DND-41 (cell line): ENCODE measurements around the gene GPHN.
"Not testable (repeated sequence)": the region's sequence is repeated elsewhere in the genome, so short reads cannot be mapped to it uniquely, and the experiment has no call there.

ENCODE experiments used
- ATAC-seq: fragments of 200-7000 bp; cut with Tn5 transposase; 3 replicates; pipeline ENCODE4 v1.9.1; 2021; ENCODE audit warnings: low read depth; ENCODE audit not compliant: insufficient read depth
- DNase-seq: peaks from one replicate; pipeline ENCODE4 v3.0.0-alpha.2; 2020
- H2AFZ ChIP-seq: 2 replicates; pipeline ENCODE4 v1.6.0; 2012; ENCODE audit warnings: low read depth, low read length
- H3K27ac ChIP-seq: 2 replicates; pipeline ENCODE4 v1.5.1; 2012; ENCODE audit warnings: low read length, inconsistent platforms
- H3K27me3 ChIP-seq: fragments of 200-600 bp; sonication (generic); 2 replicates; pipeline ENCODE4 v1.6.0; 2012; ENCODE audit warnings: low read length, mild to moderate bottlenecking, inconsistent platforms; ENCODE audit not compliant: insufficient read depth, poor library complexity
- H3K36me3 ChIP-seq: 2 replicates; pipeline ENCODE4 v1.5.1; 2012; ENCODE audit warnings: low read length, inconsistent platforms; ENCODE audit not compliant: insufficient read depth
- H3K4me1 ChIP-seq: 2 replicates; pipeline ENCODE4 v1.5.1; 2012; ENCODE audit warnings: mild to moderate bottlenecking, low read length; ENCODE audit not compliant: insufficient read depth
- H3K4me2 ChIP-seq: 2 replicates; pipeline ENCODE4 v1.6.0; 2012; ENCODE audit warnings: mild to moderate bottlenecking, moderate library complexity, low read length, inconsistent platforms; ENCODE audit not compliant: insufficient read depth
- H3K4me3 ChIP-seq, 2 experiments: fragments of 200-600 bp in 1 of 2; shearing (Covaris generic) in 1 of 2; 2 replicates each; pipeline ENCODE4 v1.5.1; 2012 to 2016; ENCODE audit warnings: inconsistent platforms in 2 of 2, low read length in 2 of 2, mild to moderate bottlenecking in 2 of 2, low read depth in 1 of 2, moderate library complexity in 1 of 2
- H3K79me2 ChIP-seq: 2 replicates; pipeline ENCODE4 v1.6.0; 2012; ENCODE audit warnings: low read length, inconsistent platforms; ENCODE audit not compliant: insufficient read depth
- H3K9ac ChIP-seq: 2 replicates; pipeline ENCODE4 v1.6.0; 2012; ENCODE audit warnings: low read depth, mild to moderate bottlenecking, inconsistent platforms, low read length, moderate library complexity
- H3K9me3 ChIP-seq: 2 replicates; pipeline ENCODE4 v1.5.1; 2012; ENCODE audit warnings: low read length, moderate library complexity, mild to moderate bottlenecking, inconsistent platforms; ENCODE audit not compliant: insufficient read depth, severe bottlenecking
- H4K20me1 ChIP-seq: 2 replicates; pipeline ENCODE4 v1.6.0; 2012; ENCODE audit warnings: low read length; ENCODE audit not compliant: insufficient read depth
- CTCF ChIP-seq: IDR thresholded peaks from 2 replicates; pipeline ENCODE4 v1.5.1; 2012; ENCODE audit warnings: borderline replicate concordance, low read length, moderate library complexity, mild to moderate bottlenecking; ENCODE audit not compliant: poor library complexity, severe bottlenecking; ENCODE audit errors: extremely low read depth
- EZH2 ChIP-seq: IDR thresholded peaks from 3 replicates; pipeline ENCODE4 v1.6.1; 2012; ENCODE audit warnings: borderline replicate concordance, low read depth, mild to moderate bottlenecking, moderate library complexity, low read length, inconsistent platforms; ENCODE audit not compliant: severe bottlenecking

Gene GPHN

GRCh38 chr14:66541627-66542026 lies 33.7 kb downstream of the GPHN start:
- no peak overlapping the region for H2AFZ ChIP-seq
- H3K4me3 ChIP-seq: no peak overlapping the region
- H3K9ac ChIP-seq: no peak overlapping the region
- H3K4me2 ChIP-seq: no peak overlapping the region
- peaks cover 8% of the 10 kb centered on the region for H3K9me3 ChIP-seq
- no peaks in the 10 kb centered on the region for H3K27me3 ChIP-seq
- H3K36me3 ChIP-seq: no peaks in the 10 kb centered on the region
- H3K79me2 ChIP-seq: peaks cover 39% of the 10 kb centered on the region
- no peak for DNase-seq
- TF ChIP-seq CTCF (no peak), EZH2 (no peak)
- no peak overlapping the region for H3K27ac ChIP-seq
- peaks cover 20% of the 10 kb centered on the region for H3K4me1 ChIP-seq
- H4K20me1 ChIP-seq: peaks cover 19% of the 10 kb centered on the region; the same call in 1 of the 2 replicates
- no peak for ATAC-seq

GRCh38 chr14:66543996-66544395 lies 36.0 kb downstream of the GPHN start:
- ATAC-seq: no peak
- no peak overlapping the region for H3K9ac ChIP-seq
- no peak overlapping the region for H3K4me3 ChIP-seq
- H4K20me1 ChIP-seq: peaks cover 8% of the 10 kb centered on the region; the same call in 1 of the 2 replicates
- peaks cover 31% of the 10 kb centered on the region for H3K79me2 ChIP-seq
- no peaks in the 10 kb centered on the region for H3K36me3 ChIP-seq
- H3K27ac ChIP-seq: no peak overlapping the region
- no peaks in the 10 kb centered on the region for H3K27me3 ChIP-seq
- no peak overlapping the region for H2AFZ ChIP-seq
- H3K9me3 ChIP-seq: peaks cover 8% of the 10 kb centered on the region
- DNase-seq: no peak
- H3K4me2 ChIP-seq: no peak overlapping the region
- TF ChIP-seq EZH2: no peak
- no peak for TF ChIP-seq CTCF
- peaks cover 12% of the 10 kb centered on the region for H3K4me1 ChIP-seq

GRCh38 chr14:66545191-66545590 lies 37.2 kb downstream of the GPHN start:
- not testable (repeated sequence) for ATAC-seq, H3K4me2 ChIP-seq, H2AFZ ChIP-seq, H3K9me3 ChIP-seq, H3K4me1 ChIP-seq, H4K20me1 ChIP-seq, H3K36me3 ChIP-seq, H3K4me3 ChIP-seq, H3K27ac ChIP-seq, H3K27me3 ChIP-seq, DNase-seq, H3K9ac ChIP-seq
- H3K79me2 ChIP-seq: peaks cover 26% of the 10 kb centered on the region

- not testable (repeated sequence) for H3K27me3 ChIP-seq, H2AFZ ChIP-seq, H3K27ac ChIP-seq, ATAC-seq, H3K4me2 ChIP-seq, H4K20me1 ChIP-seq, H3K9me3 ChIP-seq, H3K4me1 ChIP-seq, DNase-seq, H3K4me3 ChIP-seq, H3K36me3 ChIP-seq, H3K9ac ChIP-seq
- H3K79me2 ChIP-seq: peaks cover 21% of the 10 kb centered on the region; the same call in 1 of the 2 replicates
Observed at GRCh38 chr14:66545751-66546150, 37.8 kb downstream of the GPHN start.
